Dermis microvascular lymphatic vessel endothelial cell (primary cell): ENCODE data around the gene PTPRE. TPM values are rescaled to one million over a fixed set of nuclear protein-coding genes. Genes with fewer than 3 reads are reported as not detected.

Experiments used
- DNase-seq, 2 donors: peaks; one replicate each; pipeline versions ENCODE4 v3.0.0 to v3.0.0-alpha.2; 2010; ENCODE audit warnings: low read depth in 2 of 2
- total RNA-seq: library from RNA; depleted of rRNA; stranded (reverse); fragments of >200 nt; gene quantifications from 2 replicates; pipeline ENCODE4 v1.2.1, GENCODE V29; 2014

Gene PTPRE
- total RNA-seq, 1 donor from 2014 or later = 117 TPM

DNA sequence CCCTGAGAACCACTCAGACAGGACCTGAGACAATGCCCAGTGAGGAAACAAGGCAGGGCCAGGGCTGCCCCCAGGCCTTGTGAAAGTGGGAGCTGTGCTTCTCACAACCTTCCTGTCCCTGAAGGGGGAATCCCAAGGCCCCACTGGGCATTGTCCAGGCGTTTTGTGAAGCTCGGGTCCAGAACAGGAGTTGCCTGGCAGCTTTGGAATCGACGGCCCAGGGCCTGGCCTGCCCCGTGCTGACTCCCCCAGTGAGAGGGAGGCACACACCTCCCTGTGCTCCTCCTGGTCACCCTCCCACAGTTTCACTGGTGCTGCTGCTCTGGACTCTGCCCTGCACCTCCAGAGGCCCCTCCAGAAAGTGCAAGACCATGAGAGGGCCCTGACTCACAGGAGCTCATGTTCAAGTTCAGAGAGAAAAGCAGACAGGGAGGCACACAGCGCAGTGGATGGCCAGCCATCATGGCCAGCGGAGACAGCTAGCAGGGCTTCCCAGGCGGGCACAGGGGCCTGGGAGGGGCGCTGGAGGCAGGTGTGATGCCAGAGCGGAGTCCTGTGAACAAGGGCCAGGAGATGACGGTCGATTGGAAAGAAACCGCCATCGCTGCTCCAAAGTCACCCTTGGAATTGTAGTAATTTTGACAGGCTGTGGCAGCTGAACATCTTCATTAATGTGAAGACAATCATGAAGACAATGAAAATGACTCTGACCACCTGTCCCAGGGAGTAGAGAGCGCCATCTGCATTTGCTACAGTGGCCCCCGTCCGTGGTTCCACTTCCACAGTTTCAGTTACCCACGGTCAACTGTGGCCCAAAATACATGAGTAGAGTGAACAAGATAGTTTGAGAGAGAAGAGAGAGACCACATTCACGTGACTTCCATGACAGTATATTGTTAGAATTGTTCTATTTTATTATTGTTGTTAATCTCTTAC is 115.6 kb downstream of the PTPRE start:
- no peak for DNase-seq

DNA sequence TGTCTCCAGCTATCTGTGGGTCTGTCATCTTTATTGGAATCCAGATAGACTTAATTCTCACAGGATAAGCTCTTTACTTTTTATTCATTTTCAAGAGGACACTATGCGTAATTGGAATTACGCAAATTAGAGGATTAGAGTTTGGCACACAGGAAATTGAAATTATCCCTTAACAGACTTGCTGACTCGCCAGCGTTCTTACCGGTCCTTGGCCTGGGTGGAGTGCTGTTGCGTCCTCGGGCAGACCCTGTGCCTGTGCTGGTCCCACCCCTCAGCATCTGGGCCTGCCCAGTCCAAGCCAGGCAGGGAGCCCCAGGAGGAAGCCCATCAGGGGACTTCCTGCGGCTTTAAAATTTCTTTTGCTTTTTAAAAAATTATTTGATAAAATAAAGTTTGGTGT is 117.5 kb downstream of the PTPRE start:
- DNase-seq = no peak

DNA sequence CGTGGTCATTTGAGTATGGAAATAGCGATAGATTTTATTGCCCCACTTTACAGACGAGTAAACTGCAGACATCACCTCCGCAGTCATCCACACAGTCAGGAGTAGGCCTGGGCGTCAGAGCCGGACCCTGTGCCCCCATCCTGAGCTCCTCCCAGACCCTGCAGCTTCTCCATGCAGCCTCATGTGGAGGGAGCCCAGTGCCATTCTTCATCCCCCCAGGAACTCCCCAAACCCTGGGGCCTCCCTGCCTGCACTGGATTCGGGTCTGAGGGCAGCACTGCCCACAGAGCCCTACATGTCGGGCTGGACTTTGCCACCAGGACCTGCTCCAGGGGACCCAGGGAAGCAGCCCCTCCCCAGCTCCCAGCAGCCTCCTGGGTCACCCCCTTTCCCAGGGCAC is 118.5 kb downstream of the PTPRE start:
- no peak for DNase-seq

DNA sequence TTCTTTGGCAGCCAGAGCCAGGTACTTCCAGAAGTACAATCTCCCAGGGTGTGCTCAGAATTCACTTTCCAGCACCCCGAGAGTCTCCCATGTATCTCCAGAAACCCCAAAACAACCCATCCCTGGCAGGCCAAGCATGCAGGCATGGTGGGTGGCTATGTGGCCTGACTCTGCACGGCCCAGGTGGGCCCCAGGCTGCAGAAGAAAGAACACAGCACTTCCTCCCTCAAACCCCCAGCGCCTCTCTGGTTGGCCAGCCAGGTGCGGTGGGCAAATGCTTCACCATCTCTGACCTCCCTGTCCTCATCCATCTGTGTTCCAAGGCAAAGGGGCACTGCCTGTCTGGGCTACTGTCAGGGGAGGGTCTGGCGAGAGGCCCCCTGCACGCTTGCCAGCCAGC is 119.0 kb downstream of the PTPRE start:
- no peak for DNase-seq

DNA sequence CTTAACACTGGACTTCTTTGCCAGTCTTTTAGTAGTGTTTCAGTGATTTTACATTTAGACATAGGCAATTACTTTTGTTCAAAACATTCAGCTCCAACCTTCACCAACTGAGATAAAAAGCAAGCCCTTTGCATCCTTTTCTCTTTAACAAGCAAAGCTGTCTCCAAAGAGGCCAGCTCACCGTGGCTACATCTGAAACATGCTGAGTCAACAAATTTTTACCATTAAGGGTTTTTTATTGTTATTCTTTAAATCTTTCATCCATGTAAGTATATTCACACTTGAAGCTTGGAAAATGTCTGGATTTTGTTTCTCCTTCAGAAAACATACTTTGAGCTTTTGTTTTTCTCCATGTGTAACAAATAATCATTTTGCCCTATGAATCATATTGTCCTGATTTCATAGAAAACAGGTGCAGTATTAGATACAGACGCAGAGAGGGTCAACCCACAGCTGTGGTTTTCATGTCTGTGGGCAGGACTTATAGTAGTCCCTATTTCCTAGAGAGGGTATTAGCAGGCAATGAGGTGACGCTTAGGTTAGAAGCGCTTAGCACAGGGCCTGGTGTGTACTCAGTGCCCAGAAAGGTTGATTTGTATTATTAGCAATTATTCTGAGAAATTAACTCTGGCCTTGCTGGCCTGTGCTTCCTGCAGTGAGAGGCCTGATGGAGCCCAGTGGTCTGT is 119.9 kb downstream of the PTPRE start:
- DNase-seq = peak in 1 of 2 donors; percentile 56

DNA sequence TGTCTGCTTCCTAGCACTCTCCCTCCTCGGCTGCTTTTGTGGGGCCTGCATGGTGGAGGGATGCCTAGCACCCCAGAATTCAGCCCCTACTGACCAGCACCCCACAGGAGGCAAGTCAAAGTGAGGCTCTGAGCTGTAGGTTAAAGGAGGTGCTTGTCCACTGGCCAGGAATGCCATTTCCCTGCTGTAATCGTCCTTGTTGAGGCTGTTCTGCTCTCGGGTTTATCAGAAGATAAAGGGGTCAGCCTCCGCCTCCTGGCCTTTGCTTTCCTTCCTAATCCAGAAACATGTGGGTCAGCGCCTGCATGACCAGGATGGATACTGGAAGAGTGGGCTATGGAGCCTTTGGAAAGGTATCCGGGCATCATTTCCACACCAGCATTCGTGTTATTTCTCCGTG is 120.4 kb downstream of the PTPRE start:
- DNase-seq = no peak

DNA sequence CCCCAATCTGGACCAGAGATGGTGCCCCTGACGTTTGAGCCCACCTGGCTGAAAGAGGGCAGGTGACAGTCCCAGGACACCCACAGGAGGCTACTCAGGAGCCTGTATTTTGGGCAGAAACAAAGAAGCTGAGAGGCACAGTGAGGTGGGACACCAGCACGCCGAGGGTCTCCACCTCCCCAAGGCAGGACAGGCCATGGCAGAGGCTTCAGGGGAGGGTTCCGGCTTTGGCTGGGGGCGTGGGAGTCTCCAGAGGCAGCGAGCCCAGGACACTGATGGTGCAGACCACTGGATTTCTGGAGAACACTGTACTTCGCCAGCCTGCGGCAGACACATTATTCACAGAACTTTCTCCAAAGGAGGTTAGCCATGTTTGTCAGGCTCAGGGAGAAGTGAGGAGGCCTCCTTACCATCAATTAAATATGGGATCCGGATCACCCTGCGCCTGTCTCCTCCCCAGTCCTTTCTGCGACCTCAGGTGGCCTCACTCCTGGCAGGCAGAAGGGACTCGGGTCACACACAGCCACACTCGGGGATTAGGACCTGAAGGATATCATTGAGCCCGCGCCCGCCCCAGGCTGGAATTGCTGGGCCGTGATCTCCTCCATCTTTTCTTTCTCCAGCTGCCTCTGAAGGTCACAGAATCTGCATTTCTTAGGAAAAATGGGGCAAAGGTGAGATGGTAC is 121.1 kb downstream of the PTPRE start:
- no peak for DNase-seq

DNA sequence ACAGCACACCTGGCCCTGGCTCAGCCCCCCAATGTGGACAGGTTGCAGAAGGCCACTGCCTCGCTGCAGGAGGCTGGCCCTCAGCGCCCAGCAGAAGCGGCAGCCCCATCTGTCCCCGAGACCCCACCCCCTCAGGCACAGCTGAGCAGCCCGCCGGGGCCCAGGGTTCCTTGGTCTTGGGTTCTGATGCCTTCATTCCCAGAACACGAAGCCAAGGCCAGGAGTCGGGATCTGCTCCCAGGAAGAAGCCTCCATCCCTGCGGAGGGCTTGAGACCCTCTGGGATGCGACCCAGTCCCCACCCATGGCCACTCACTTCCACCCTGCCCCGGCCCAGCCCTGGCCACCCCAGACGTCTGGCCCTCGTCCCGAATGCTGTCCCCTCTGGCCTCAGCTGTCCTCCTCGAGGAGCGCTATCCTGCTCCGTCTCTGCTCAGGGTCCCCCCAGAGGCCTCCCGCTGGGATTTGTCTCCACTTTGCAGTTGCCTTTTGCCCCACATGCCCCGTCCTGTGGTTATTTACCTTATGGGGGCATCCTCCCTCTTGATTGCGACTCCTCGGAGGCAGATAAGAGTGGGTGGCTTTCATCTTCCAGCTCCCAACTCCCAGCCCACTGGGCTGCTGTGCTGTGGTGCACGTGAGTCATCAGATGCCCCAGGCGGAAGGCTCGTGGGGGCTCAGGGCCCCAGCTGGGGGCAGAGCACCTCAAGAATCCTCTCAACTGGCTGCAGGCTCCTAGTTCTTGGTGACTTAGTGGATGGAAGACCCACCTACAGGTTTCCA is 121.8 kb downstream of the PTPRE start:
- no peak for DNase-seq

DNA sequence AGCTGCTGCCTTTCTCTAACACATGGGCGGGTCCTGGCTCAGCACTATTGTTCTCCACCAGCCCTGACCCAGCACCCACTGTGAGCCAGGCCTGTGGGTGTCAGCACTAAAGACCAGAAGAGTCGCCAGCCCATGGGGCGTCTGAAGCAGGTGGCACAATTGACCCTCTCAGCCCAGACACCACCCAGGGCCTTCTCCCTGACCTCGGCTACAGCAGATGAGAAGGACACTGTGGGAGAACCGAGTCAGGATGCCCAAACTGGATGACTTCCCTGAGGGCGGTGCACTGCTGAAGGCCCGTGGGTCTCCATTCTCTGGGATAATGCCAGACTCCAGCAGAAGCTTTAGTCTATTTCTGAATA is 122.4 kb downstream of the PTPRE start:
- DNase-seq = no peak

DNA sequence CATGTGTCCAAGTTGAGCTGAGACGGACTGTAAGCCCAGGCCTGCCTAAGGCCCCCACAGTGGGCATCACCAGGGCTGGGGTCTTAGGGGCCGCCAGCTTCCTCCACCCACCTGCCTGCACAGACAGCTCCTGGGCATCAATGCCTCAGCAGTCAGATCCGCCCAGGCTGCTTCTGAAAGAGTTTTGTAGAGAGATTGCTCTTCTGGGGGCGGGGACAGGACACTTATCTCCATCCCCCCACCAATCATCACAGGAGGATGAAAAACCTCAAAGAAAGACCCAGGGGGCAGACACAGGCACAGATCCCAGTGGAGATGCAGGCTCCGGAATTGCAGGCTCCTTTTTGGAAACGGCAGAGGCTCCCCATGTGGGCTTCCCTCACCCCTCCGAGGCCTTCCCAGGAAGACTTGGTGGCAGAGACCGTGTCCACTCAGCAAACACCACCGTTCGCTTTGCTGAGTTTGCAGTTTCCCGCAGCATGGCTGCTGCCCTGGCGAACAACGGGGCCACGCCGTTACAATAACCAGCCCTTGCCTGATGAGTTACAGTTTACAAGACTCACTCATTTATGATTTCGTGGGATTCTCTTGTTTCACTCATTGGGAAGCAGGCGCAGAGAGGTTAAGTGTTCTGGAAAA is 122.9 kb downstream of the PTPRE start:
- no peak for DNase-seq

DNA sequence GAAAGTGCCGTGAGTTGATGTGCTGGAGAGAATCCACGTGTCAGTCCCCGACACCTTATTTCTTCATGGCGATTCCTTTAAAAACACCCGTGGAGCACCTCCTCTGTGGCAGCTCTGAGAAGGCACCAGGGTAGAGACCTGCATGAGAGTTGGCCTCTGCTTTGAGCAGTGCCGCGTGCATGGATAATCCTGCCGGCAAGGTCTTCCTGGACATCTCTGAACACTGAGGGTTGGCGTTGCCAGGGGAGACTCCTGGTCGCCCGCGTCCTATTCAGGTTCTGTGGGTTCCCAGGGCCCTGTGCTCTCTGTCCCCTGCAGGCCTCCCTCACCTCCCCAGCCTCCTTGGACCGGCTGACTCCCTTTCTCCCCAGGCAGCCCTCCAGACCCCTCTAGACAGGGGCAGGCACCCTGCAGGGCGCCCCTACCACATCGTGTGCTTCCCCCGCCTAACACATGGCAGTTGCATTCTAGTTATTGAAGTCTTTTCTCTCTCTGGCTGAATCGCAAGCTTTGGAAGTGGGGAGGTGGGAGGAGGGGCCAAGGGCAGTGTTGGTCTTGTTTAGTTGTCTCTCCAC is 123.7 kb downstream of the PTPRE start:
- DNase-seq = no peak

DNA sequence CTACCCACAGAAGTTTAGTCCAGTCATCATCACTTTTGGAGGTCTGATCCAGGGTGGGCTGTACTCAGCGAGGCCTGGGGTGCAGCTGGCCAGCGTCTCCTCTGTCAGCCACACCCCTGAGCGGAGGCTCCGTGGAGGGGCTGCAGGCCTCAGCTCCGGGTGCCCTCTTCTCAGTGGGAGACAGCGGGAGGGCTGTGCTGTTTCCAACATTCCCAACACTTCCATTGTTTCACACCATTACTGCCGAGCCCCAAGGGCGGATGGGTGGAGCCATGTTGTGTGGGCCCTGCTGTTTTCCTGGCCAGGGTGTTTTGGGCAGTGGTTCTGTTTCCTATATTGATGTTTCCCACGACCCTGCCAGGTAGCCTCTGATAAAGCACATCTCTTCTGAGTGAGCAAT is 124.3 kb downstream of the PTPRE start:
- DNase-seq = peak; percentile 44 to 58

DNA sequence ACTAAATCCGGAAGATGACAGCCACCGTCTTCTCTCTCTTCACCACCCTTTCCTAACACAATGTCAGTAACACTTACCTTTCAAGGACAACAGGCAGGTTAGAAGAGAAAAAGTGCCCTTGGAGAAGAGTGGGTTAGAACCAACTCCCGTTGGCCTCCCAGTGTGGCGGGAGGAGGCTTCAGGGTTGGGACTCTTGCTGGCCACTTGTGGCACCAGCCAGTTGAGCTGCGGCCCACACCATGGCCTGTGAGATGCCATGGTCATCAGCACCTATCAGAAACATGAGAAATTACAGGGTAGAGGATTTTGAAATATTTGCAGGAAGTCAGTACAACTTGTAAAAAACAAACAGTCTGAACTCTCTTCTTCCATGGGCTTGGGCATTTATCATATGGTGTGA is 125.6 kb downstream of the PTPRE start:
- DNase-seq = no peak

DNA sequence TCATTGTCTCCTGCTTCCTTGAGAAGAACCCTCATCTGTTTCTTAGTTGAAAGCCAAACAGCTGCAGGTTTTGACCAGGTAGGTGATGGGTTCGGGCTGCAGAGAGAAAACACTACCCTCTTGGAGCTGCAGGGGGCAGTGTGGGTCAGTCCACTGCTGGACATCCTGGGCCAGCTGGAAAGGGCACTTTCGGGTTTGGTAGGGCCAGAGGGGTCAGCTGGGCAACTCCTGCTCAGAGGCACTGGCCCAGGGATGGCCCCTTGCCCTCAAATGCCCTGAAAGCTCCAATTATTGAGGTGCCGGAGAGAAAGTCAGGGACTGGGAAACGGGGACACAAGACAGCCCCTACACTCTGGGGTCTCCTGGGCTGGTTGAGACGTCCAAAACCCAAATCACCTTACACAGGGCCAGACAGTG is 128.7 kb downstream of the PTPRE start:
- peak in 1 of 2 donors; percentile 46 for DNase-seq

DNA sequence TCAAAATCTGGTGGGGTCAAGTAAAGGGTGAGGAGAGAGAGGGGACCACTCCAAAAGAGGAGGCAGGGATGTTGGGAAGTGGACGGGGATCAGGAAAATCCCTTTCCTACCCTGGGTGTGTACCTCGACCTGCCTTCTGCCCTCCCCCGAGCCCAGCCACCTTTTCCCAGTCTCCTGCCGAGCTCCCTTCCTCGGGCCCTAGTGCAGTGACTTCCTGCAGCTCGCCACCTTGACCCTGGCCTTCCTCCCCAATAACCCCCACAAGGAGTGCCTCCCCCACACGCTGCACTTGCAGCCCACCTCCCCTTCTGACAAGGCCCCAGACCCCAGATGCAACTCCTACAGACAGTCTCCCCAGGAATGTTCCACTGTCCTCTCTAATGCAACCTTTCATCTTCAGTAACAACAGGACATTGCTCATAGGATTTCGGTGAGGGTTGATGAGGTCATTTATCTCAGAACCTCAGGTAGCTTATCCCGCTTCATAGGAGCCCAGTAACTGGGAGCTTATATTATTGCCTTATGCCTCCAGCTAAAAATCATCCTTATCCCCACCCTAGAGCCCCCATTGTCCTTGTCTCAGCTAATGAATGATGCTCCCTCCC is 129.2 kb downstream of the PTPRE start:
- peak in 1 of 2 donors; percentile 40 for DNase-seq

DNA sequence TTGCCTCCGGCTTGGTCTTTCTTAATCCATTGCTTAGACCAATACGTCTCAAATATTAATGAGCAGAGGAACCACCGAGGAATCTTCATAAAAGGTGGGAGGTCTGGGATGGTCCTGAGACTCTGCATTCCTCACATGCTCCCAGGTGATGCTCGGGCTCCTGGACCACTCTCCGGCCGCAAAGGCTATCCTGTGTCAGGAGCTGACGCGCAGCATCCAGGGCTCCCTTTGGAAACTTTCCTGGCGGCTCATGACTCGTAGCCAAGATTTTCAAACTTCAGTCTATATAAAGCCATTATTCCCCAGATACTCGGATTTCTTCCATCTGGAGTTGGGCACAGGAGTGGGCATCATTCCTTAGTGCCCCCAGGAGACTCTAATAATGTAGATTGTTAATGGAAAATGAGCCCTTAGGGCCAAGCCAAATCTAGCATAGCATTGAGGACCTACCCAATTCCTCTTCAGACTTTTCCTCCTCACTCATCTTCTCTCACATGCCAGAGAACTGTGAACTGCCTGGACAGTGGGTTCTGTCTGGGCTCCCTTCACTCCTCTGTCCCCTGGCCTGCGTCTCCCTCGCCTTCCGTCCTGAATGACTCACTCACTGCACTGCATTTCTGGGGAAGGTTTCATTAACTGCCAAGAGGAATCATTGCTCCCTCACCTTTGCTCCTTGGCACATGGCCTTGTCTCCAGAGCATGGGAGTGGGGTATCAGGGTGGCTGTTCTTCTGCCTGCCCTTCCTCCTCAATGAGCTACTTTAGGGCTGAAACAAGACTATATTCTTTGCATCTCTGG is 130.0 kb downstream of the PTPRE start:
- DNase-seq = peak; percentile 43 to 89

DNA sequence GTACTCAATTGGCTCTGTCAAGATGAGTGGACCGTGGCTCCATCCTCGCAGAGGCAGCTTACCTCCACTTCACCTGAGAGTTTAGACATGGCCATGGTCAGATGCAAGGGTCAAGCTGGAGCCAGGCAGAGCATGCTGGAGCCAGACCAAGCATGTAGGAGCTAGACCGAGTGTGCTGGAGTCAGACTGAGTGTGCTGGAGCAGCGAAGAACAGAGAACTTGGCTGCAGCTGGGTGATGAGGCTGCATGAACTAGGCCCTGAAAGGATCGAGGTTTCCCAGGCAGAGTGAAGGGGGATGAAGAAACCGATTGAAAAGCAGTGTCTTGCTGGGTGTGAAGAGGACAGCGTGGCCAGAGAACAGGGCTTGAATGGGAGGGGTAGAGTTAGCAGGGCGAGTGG is 133.2 kb downstream of the PTPRE start:
- no peak for DNase-seq

DNA sequence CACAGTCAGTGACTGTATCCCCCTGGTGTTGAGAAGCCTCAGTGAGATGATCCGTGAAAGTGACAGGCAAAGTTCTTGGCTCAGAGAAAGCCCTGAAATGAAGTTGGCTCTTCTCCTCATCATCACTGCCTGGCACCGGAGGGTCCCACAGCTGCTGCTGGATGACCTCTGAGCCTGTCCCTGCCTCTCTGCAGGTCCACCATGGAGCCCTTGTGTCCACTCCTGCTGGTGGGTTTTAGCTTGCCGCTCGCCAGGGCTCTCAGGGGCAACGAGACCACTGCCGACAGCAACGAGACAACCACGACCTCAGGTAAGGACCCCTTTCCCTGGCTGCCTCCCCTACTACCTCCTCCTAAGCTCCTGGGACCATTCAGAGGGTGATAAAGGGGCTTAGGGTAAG is 133.8 kb downstream of the PTPRE start:
- no peak for DNase-seq

DNA sequence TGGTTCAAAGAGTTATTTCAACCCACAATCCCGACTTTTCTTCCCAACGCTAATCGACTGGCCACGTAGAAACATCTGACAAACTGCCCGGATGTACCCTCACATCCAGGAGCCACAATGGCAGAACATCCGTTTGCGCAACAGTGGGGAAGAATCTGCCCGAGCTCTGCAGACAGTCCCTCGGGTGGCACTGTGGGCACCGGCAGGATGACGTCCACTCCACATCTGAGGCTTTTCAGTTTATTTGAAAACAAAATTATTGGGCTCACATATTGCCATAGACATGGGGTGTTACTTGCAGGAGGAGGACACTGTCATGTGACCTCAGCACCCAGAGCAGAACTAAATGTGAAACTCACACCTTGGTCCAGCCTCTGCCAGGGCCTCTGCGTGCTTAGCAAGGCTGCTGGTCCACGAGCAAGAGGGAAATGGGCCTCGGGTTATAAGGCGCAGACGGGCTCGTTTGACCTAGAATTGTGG is 135.3 kb downstream of the PTPRE start:
- DNase-seq = no peak
